HEK293 (cell line): ENCODE data around the gene RBM34.

ENCODE experiments used
- REPIN1 ChIP-seq: fragments of 450-650 bp; formaldehyde crosslinking; IDR thresholded peaks from 2 replicates; pipeline ENCODE4 v1.5.1; 2017; ENCODE audit warnings: missing biosample characterization, missing genetic modification characterization, low read depth
- ZEB2 ChIP-seq: fragments of 450-650 bp; formaldehyde crosslinking; IDR thresholded peaks from 2 replicates; pipeline ENCODE4 v1.5.1; 2016; ENCODE audit warnings: missing biosample characterization, missing genetic modification characterization
- TF ChIP-seq, protein P1 (sequence below): fragments of 450-650 bp; formaldehyde crosslinking; IDR thresholded peaks from 2 replicates; pipeline ENCODE4 v1.5.1; 2016; ENCODE audit warnings: missing biosample characterization, missing genetic modification characterization
- TF ChIP-seq, protein P2 (sequence below): fragments of 450-650 bp; formaldehyde crosslinking; IDR thresholded peaks from 2 replicates; pipeline ENCODE4 v1.5.1; 2016; ENCODE audit warnings: missing biosample characterization, missing genetic modification characterization

DNA sequence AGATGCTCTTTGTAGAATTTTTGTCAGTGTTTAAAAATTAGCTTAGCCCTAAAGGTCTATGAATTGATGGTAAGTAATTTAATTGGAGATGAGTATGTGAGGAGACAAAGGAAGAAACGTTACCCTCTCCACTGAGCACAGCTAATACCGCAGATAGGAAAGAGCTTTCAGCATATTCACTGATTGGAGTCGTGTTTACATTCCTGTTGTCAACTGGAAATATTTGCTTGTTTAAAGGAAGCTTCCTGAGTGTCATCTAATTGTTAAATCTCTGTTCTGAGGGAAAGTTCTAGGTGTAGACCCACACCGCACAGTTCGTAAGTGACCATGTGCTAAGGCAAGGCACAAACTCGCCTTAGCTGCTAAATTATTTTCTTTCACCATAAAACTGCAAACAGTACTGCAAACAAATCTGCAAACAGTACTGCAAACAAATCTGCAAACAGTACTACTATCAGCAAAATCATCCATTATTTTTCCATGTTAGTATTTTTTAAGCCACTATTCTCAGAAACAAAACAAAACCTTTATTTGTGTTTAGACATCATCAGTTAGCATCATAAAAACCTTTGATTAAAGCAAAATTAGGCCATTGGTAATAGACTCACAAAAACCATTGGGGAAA is 65.0 kb downstream of the RBM34 start:
- TF ChIP-seq, protein P1, sequence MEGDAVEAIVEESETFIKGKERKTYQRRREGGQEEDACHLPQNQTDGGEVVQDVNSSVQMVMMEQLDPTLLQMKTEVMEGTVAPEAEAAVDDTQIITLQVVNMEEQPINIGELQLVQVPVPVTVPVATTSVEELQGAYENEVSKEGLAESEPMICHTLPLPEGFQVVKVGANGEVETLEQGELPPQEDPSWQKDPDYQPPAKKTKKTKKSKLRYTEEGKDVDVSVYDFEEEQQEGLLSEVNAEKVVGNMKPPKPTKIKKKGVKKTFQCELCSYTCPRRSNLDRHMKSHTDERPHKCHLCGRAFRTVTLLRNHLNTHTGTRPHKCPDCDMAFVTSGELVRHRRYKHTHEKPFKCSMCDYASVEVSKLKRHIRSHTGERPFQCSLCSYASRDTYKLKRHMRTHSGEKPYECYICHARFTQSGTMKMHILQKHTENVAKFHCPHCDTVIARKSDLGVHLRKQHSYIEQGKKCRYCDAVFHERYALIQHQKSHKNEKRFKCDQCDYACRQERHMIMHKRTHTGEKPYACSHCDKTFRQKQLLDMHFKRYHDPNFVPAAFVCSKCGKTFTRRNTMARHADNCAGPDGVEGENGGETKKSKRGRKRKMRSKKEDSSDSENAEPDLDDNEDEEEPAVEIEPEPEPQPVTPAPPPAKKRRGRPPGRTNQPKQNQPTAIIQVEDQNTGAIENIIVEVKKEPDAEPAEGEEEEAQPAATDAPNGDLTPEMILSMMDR (tag by site-specific recombination) = no peak
- TF ChIP-seq, protein P2, sequence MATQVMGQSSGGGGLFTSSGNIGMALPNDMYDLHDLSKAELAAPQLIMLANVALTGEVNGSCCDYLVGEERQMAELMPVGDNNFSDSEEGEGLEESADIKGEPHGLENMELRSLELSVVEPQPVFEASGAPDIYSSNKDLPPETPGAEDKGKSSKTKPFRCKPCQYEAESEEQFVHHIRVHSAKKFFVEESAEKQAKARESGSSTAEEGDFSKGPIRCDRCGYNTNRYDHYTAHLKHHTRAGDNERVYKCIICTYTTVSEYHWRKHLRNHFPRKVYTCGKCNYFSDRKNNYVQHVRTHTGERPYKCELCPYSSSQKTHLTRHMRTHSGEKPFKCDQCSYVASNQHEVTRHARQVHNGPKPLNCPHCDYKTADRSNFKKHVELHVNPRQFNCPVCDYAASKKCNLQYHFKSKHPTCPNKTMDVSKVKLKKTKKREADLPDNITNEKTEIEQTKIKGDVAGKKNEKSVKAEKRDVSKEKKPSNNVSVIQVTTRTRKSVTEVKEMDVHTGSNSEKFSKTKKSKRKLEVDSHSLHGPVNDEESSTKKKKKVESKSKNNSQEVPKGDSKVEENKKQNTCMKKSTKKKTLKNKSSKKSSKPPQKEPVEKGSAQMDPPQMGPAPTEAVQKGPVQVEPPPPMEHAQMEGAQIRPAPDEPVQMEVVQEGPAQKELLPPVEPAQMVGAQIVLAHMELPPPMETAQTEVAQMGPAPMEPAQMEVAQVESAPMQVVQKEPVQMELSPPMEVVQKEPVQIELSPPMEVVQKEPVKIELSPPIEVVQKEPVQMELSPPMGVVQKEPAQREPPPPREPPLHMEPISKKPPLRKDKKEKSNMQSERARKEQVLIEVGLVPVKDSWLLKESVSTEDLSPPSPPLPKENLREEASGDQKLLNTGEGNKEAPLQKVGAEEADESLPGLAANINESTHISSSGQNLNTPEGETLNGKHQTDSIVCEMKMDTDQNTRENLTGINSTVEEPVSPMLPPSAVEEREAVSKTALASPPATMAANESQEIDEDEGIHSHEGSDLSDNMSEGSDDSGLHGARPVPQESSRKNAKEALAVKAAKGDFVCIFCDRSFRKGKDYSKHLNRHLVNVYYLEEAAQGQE = no peak
- TF ChIP-seq REPIN1 (tag by site-specific recombination) (no peak), ZEB2 (tag by site-specific recombination) (no peak)
